Immature natural killer cell (primary cell): ENCODE data around the gene TAAR5. TPM values are rescaled to one million over a fixed set of nuclear protein-coding genes. Genes with fewer than 3 reads are reported as not detected.
A peak's percentile ranks its signal among the peaks of the same experiment; 100 is the strongest.
"Not testable (repeated sequence)": the region's sequence is repeated elsewhere in the genome, so short reads cannot be mapped to it uniquely, and the experiment has no call there.

Experiments used
- DNase-seq, 3 donors: peaks; one replicate each; pipeline ENCODE4 v3.0.0; 2022; ENCODE audit warnings: mixed read lengths in 1 of 3
- H3K27ac Mint-ChIP-seq, 6 donors: one replicate each; pipeline ENCODE4 v1.8.0; 2020; ENCODE audit warnings: mixed read lengths in 6 of 6, mild to moderate bottlenecking in 5 of 6, inconsistent platforms in 4 of 6, moderate library complexity in 3 of 6
- H3K27me3 Mint-ChIP-seq, 3 donors: one replicate each; pipeline ENCODE4 v1.8.0; 2020 to 2021; ENCODE audit warnings: low read depth in 3 of 3, mild to moderate bottlenecking in 3 of 3, mixed read lengths in 3 of 3, moderate library complexity in 3 of 3, inconsistent platforms in 1 of 3
- H3K36me3 Mint-ChIP-seq, 3 donors: one replicate each; pipeline ENCODE4 v1.8.0; 2020; ENCODE audit warnings: mixed read lengths in 3 of 3, inconsistent platforms in 2 of 3, mild to moderate bottlenecking in 2 of 3
- H3K4me1 Mint-ChIP-seq, 2 donors: one replicate each; pipeline ENCODE4 v1.8.0; 2020; ENCODE audit warnings: inconsistent platforms in 2 of 2, mild to moderate bottlenecking in 2 of 2, mixed read lengths in 2 of 2, moderate library complexity in 1 of 2
- H3K4me3 Mint-ChIP-seq, 5 donors: one replicate each; pipeline ENCODE4 v1.8.0; 2020; ENCODE audit warnings: mild to moderate bottlenecking in 5 of 5, mixed read lengths in 5 of 5, inconsistent platforms in 3 of 5, moderate library complexity in 3 of 5
- H3K9me3 Mint-ChIP-seq, 6 donors: one replicate each; pipeline ENCODE4 v1.8.0; 2020; ENCODE audit warnings: mild to moderate bottlenecking in 6 of 6, mixed read lengths in 6 of 6, inconsistent platforms in 4 of 6, moderate library complexity in 3 of 6
- polyA plus RNA-seq, 3 donors: library from polyadenylated mRNA; unstranded; fragments of 300-500 nt; fragmentation: Illumina TruSeq; gene quantifications; one replicate each; pipeline ENCODE4 v1.2.3, GENCODE V29; 2021

TAAR5 gene
- polyA plus RNA-seq, 3 donors from 2014 or later: not detected

- no peaks in the 10 kb centered on the region for H3K4me1 Mint-ChIP-seq
- H3K27ac Mint-ChIP-seq: no peak overlapping the region
- no peak for DNase-seq
- peaks cover 0 to 4% (median 0%) of the 10 kb centered on the region in 6 donors for H3K9me3 Mint-ChIP-seq
- H3K4me3 Mint-ChIP-seq: no peak overlapping the region
- H3K36me3 Mint-ChIP-seq: peaks cover 0 to 9% (median 0%) of the 10 kb centered on the region in 3 donors
- peaks cover 0 to 20% (median 3%) of the 10 kb centered on the region in 3 donors for H3K27me3 Mint-ChIP-seq
Observed at GRCh38 chr6:132604635-132605152, 15.2 kb upstream of the TAAR5 start.

DNA sequence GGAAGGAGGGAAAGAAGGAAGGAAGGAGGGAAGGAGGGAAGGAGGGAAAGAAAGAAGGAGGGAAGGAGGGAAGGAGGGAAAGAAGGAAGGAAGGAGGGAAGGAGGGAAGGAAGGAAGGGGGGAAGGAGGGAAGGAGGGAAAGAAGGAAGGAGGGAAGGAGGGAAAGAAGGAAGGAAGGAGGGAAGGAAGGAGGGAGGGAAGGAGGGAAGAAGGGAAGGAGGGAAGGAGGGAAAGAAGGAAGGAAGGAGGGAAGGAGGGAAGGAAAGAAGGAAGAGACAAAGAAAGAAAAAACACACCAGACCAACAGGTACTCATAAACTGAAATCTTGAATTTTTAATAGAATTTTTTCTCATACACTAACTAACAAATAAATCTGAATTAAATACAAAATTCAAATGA is 11.4 kb upstream of the TAAR5 start:
- not testable (repeated sequence) for H3K27ac Mint-ChIP-seq, H3K36me3 Mint-ChIP-seq, H3K4me1 Mint-ChIP-seq, H3K4me3 Mint-ChIP-seq, DNase-seq, H3K9me3 Mint-ChIP-seq
- H3K27me3 Mint-ChIP-seq: peaks cover 1 to 14% (median 5%) of the 10 kb centered on the region in 3 donors

DNA sequence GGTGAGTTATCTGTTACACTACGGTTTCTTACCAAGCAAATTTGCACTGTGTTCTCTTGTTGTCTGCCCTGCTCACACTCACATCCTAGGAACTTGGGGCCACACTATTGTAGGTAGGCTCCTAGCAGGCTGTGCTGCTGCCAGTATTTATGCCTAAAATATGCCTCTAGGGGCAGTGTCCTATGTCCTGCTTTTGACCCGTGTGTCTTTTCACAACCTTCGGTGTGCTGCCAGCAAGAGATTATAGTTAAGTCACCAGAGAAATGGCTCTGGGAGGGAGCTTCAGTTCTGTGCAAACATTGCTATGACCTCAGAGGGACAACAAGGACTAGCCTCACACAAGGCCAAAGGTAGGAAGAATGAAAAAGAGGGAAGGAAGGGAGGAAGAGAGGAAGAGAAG is 8.9 kb upstream of the TAAR5 start:
- H3K27ac Mint-ChIP-seq: no peak overlapping the region
- DNase-seq: peak in 1 of 3 donors; percentile 6

DNA sequence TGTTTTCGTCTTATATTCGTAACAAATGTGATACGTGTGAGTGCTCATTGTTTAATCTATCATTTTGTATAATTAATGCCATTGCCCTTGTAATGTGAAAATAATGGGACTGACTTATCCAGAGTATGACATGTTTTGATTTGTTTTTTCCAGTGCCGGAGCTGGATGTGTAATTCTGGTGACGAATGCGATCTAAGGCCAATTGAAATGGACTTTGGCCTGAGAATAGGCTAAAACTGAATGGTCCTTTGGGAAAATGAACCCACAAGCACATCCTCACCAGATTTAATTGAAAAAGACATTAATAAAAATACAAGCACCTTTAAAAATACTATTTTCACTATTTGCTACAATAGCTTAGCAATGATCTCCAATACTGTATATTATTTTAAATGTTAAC is 6.7 kb upstream of the TAAR5 start:
- no peak for DNase-seq
- Mint-ChIP-seq H3K4me3 (no peak overlapping the region), H3K36me3 (no peaks in the 10 kb centered on the region), H3K27me3 (peaks cover 1 to 5% (median 3%) of the 10 kb centered on the region in 3 donors), H3K9me3 (peaks cover 0 to 2% (median 0%) of the 10 kb centered on the region in 6 donors), H3K4me1 (peaks cover 0 to 5% of the 10 kb centered on the region in 2 donors), H3K27ac (no peak overlapping the region)

More for the DNA sequence above, 8.9 kb upstream of the TAAR5 start:
- H3K27me3 Mint-ChIP-seq: peaks cover 1 to 8% (median 5%) of the 10 kb centered on the region in 3 donors
- H3K4me3 Mint-ChIP-seq: no peak overlapping the region
- no peaks in the 10 kb centered on the region for H3K36me3 Mint-ChIP-seq
- H3K9me3 Mint-ChIP-seq: no peaks in the 10 kb centered on the region
- peaks cover 0 to 2% of the 10 kb centered on the region in 2 donors for H3K4me1 Mint-ChIP-seq

- peaks cover 0 to 8% (median 1%) of the 10 kb centered on the region in 3 donors for H3K27me3 Mint-ChIP-seq
- no peaks in the 10 kb centered on the region for H3K36me3 Mint-ChIP-seq
- peaks cover 0 to 3% (median 0%) of the 10 kb centered on the region in 6 donors for H3K9me3 Mint-ChIP-seq
- no peak overlapping the region for H3K27ac Mint-ChIP-seq
- no peak for DNase-seq
- H3K4me3 Mint-ChIP-seq: no peak overlapping the region
- peaks cover 0 to 3% of the 10 kb centered on the region in 2 donors for H3K4me1 Mint-ChIP-seq
Observed at GRCh38 chr6:132592855-132593254, 3.3 kb upstream of the TAAR5 start.

- Mint-ChIP-seq H3K27me3 (peaks cover 0 to 10% (median 1%) of the 10 kb centered on the region in 3 donors), H3K4me1 (peaks cover 0 to 3% of the 10 kb centered on the region in 2 donors), H3K4me3 (no peak overlapping the region)
Observed at GRCh38 chr6:132590362-132590761, 821 bp upstream of the TAAR5 start.

DNA sequence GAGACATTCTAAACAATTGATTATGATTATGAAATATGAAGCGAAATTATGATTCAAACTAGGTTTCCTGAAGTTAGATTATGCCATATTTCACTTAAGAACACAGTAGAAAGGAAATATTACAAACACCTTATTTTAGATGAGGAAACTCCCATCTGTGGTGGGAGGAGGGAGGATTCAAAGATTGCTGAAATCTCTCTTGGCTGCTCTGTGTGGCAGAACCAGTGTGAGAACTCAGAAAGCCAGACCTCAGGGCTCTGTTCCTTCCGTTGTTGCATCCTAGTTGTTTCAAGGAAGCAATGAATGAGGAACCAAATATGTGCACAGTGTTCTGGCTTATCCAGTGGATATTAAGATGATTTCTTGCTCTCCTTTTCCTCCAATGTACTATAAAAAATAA is 2.1 kb downstream of the TAAR5 start:
- H3K4me3 Mint-ChIP-seq: no peak overlapping the region

More at GRCh38 chr6:132590362-132590761, 821 bp upstream of the TAAR5 start:
- peaks cover 0 to 7% (median 0%) of the 10 kb centered on the region in 6 donors for H3K9me3 Mint-ChIP-seq
- H3K27ac Mint-ChIP-seq: no peak overlapping the region
- H3K36me3 Mint-ChIP-seq: no peaks in the 10 kb centered on the region
- DNase-seq: no peak

GRCh38 chr6:132584698-132585097 is 4.8 kb downstream of the TAAR5 start:
- Mint-ChIP-seq H3K4me1 (no peaks in the 10 kb centered on the region), H3K4me3 (no peak overlapping the region), H3K36me3 (no peaks in the 10 kb centered on the region), H3K9me3 (peaks cover 0 to 9% (median 0%) of the 10 kb centered on the region in 6 donors), H3K27me3 (peaks cover 4 to 10% (median 8%) of the 10 kb centered on the region in 3 donors), H3K27ac (no peak overlapping the region)
- no peak for DNase-seq

More for the DNA sequence above, 2.1 kb downstream of the TAAR5 start:
- Mint-ChIP-seq H3K27me3 (peaks cover 1 to 10% (median 1%) of the 10 kb centered on the region in 3 donors), H3K36me3 (no peaks in the 10 kb centered on the region), H3K4me1 (no peaks in the 10 kb centered on the region), H3K9me3 (peaks cover 0 to 10% (median 0%) of the 10 kb centered on the region in 6 donors), H3K27ac (no peak overlapping the region)
- DNase-seq: no peak

GRCh38 chr6:132571774-132572173 is 17.8 kb downstream of the TAAR5 start:
- no peak overlapping the region for H3K4me3 Mint-ChIP-seq
- peaks cover 0 to 2% (median 0%) of the 10 kb centered on the region in 6 donors for H3K9me3 Mint-ChIP-seq

GRCh38 chr6:132570221-132570777 is 19.2 kb downstream of the TAAR5 start, which contains the start of gene TAAR6:
Gene TAAR6 (plus strand): TSS chr6:132570322. CDS start chr6:132570322, 0 bp downstream.
- Mint-ChIP-seq H3K4me1 (no peaks in the 10 kb centered on the region), H3K27ac (no peak within 1 kb of the TSS), H3K36me3 (no peaks in the 10 kb centered on the region), H3K9me3 (peaks cover 0 to 2% (median 0%) of the 10 kb centered on the region in 6 donors), H3K27me3 (peaks cover 2 to 16% (median 7%) of the 10 kb centered on the region in 3 donors), H3K4me3 (no peak within 1 kb of the TSS)
- DNase-seq: no peak

More at GRCh38 chr6:132571774-132572173, 17.8 kb downstream of the TAAR5 start:
- no peaks in the 10 kb centered on the region for H3K36me3 Mint-ChIP-seq
- peaks cover 2 to 18% (median 7%) of the 10 kb centered on the region in 3 donors for H3K27me3 Mint-ChIP-seq
- H3K4me1 Mint-ChIP-seq: no peaks in the 10 kb centered on the region
- no peak for DNase-seq
- no peak overlapping the region for H3K27ac Mint-ChIP-seq

GRCh38 chr6:132569170-132569569 is 20.4 kb downstream of the TAAR5 start:
- Mint-ChIP-seq H3K4me3 (no peak overlapping the region), H3K27me3 (peaks cover 2 to 19% (median 7%) of the 10 kb centered on the region in 3 donors), H3K9me3 (peaks cover 0 to 2% (median 0%) of the 10 kb centered on the region in 6 donors), H3K27ac (no peak overlapping the region), H3K4me1 (no peaks in the 10 kb centered on the region), H3K36me3 (no peaks in the 10 kb centered on the region)
- DNase-seq: no peak

- DNase-seq: no peak
- no peak overlapping the region for H3K4me3 Mint-ChIP-seq
- peaks cover under 1 to 17% (median 7%) of the 10 kb centered on the region in 3 donors for H3K27me3 Mint-ChIP-seq
- peaks cover 0 to 2% (median 0%) of the 10 kb centered on the region in 6 donors for H3K9me3 Mint-ChIP-seq
- no peak overlapping the region for H3K27ac Mint-ChIP-seq
- no peaks in the 10 kb centered on the region for H3K4me1 Mint-ChIP-seq
- no peaks in the 10 kb centered on the region for H3K36me3 Mint-ChIP-seq
Observed at GRCh38 chr6:132568611-132569010, 20.9 kb downstream of the TAAR5 start.

- no peak for DNase-seq
- no peak overlapping the region for H3K4me3 Mint-ChIP-seq
- no peak overlapping the region for H3K27ac Mint-ChIP-seq
- peaks cover 0 to 2% (median 0%) of the 10 kb centered on the region in 6 donors for H3K9me3 Mint-ChIP-seq
- H3K4me1 Mint-ChIP-seq: no peaks in the 10 kb centered on the region
- peaks cover 0 to 16% (median 4%) of the 10 kb centered on the region in 3 donors for H3K27me3 Mint-ChIP-seq
- H3K36me3 Mint-ChIP-seq: no peaks in the 10 kb centered on the region
Observed at GRCh38 chr6:132567566-132567965, 22.0 kb downstream of the TAAR5 start.

DNA sequence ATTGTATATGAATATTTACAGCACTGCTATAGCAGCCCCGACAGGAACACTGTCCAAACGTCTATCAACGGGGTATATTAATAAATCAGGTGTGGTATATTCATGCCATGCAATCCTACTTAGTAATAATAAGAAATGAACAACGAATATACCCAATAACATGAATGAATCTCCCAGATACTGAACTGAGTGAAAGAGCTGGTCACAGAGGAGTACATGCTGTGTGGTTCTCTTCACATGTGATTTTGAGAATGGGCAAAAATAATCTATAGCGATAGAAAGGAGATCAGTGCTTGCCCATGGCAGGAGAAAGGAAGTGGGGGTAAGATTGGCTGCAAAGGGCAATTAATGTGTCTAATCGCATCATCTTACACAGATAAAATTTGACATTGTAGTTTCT is 23.1 kb downstream of the TAAR5 start:
- no peaks in the 10 kb centered on the region for H3K36me3 Mint-ChIP-seq
- H3K4me3 Mint-ChIP-seq: no peak overlapping the region
- H3K9me3 Mint-ChIP-seq: peaks cover 0 to 2% (median 0%) of the 10 kb centered on the region in 6 donors
- no peak overlapping the region for H3K27ac Mint-ChIP-seq
- no peaks in the 10 kb centered on the region for H3K4me1 Mint-ChIP-seq
- DNase-seq: no peak
- peaks cover 1 to 16% (median 4%) of the 10 kb centered on the region in 3 donors for H3K27me3 Mint-ChIP-seq
